ENCODE data around the gene IGFBP5.

Gene IGFBP5

GRCh38 chr2:216731465-216731864 is 36.1 kb upstream of the IGFBP5 start:
- TF ChIP-seq CTCF (IDR thresholded peaks at IDR 0.05; ENCODE audit: insufficient read depth, low read length, missing control alignments) = no peak
- no peak for DNase-seq (ENCODE audit: low read depth, low spot score)

GRCh38 chr2:216730871-216731270 is 35.5 kb upstream of the IGFBP5 start:
- no peak for DNase-seq (ENCODE audit: low read depth, low spot score)
- no peak for TF ChIP-seq CTCF (IDR thresholded peaks at IDR 0.05; ENCODE audit: insufficient read depth, low read length, missing control alignments)
- CTCF ChIA-PET = no interaction called here
- no peak overlapping the region for H3K4me3 ChIP-seq (ENCODE audit: low read depth, low read length)
- POLR2A ChIA-PET = no interaction called here

More at GRCh38 chr2:216731465-216731864, 36.1 kb upstream of the IGFBP5 start:
- H3K4me3 ChIP-seq (ENCODE audit: low read depth, low read length) = no peak overlapping the region
- POLR2A ChIA-PET = no interaction called here
- CTCF ChIA-PET = no interaction called here

- no peak for TF ChIP-seq CTCF (IDR thresholded peaks at IDR 0.05; ENCODE audit: insufficient read depth, low read length, missing control alignments)
- DNase-seq (ENCODE audit: low read depth, low spot score) = no peak
- ChIA-PET CTCF (no interaction called here), POLR2A (no interaction called here)
- no peak overlapping the region for H3K4me3 ChIP-seq (ENCODE audit: low read depth, low read length)
Measured at GRCh38 chr2:216727346-216728122, 32.2 kb upstream of the IGFBP5 start.

- no peak overlapping the region for H3K4me3 ChIP-seq (ENCODE audit: low read depth, low read length)
- no peak for TF ChIP-seq CTCF (IDR thresholded peaks at IDR 0.05; ENCODE audit: insufficient read depth, low read length, missing control alignments)
- ChIA-PET CTCF (no interaction called here), POLR2A (no interaction called here)
- no peak for DNase-seq (ENCODE audit: low read depth, low spot score)
Measured at GRCh38 chr2:216724190-216724589, 28.8 kb upstream of the IGFBP5 start.

- no peak for TF ChIP-seq CTCF (IDR thresholded peaks at IDR 0.05; ENCODE audit: insufficient read depth, low read length, missing control alignments)
- DNase-seq (ENCODE audit: low read depth, low spot score) = no peak
- H3K4me3 ChIP-seq (ENCODE audit: low read depth, low read length) = no peak overlapping the region
- POLR2A ChIA-PET = no interaction called here
- CTCF ChIA-PET = no interaction called here
Measured at GRCh38 chr2:216721141-216721540, 25.8 kb upstream of the IGFBP5 start.

GRCh38 chr2:216720722-216721121 is 25.4 kb upstream of the IGFBP5 start:
- no peak overlapping the region for H3K4me3 ChIP-seq (ENCODE audit: low read depth, low read length)
- no peak for TF ChIP-seq CTCF (IDR thresholded peaks at IDR 0.05; ENCODE audit: insufficient read depth, low read length, missing control alignments)
- DNase-seq (ENCODE audit: low read depth, low spot score) = no peak
- POLR2A ChIA-PET = no interaction called here
- CTCF ChIA-PET = no interaction called here
